GM19099 (cell line): ENCODE results near the gene MAGI1.

Experiments
- POLR2A ChIP-seq: IDR thresholded peaks from 3 replicates; pipeline ENCODE4 v1.6.1; 2011; ENCODE audit warnings: low read depth; ENCODE audit not compliant: insufficient read length; ENCODE audit errors: extremely low read depth

The MAGI1 gene

GRCh38 chr3:65526656-65527055 is 512.1 kb downstream of the MAGI1 start:
- TF ChIP-seq POLR2A: no peak

- TF ChIP-seq POLR2A: no peak
These were observed 514.1 kb downstream of the MAGI1 start for GRCh38 chr3:65524584-65524983.

- no peak for TF ChIP-seq POLR2A
These were observed 514.8 kb downstream of the MAGI1 start for GRCh38 chr3:65523878-65524277.

GRCh38 chr3:65521032-65521431 is 517.7 kb downstream of the MAGI1 start:
- TF ChIP-seq POLR2A: no peak

- TF ChIP-seq POLR2A: no peak
These were observed 521.7 kb downstream of the MAGI1 start for GRCh38 chr3:65516998-65517397.

GRCh38 chr3:65508750-65509422 is 529.8 kb downstream of the MAGI1 start:
- no peak for TF ChIP-seq POLR2A

- no peak for TF ChIP-seq POLR2A
These were observed 531.3 kb downstream of the MAGI1 start for GRCh38 chr3:65507437-65507836.

- no peak for TF ChIP-seq POLR2A
These were observed 534.9 kb downstream of the MAGI1 start for GRCh38 chr3:65503776-65504175.

GRCh38 chr3:65502526-65502925 is 536.2 kb downstream of the MAGI1 start:
- TF ChIP-seq POLR2A: no peak

- no peak for TF ChIP-seq POLR2A
These were observed 538.1 kb downstream of the MAGI1 start for GRCh38 chr3:65500398-65501306.

GRCh38 chr3:65497846-65498245 is 540.9 kb downstream of the MAGI1 start:
- TF ChIP-seq POLR2A: no peak

GRCh38 chr3:65497236-65497635 is 541.5 kb downstream of the MAGI1 start:
- TF ChIP-seq POLR2A: no peak

GRCh38 chr3:65493938-65494337 is 544.8 kb downstream of the MAGI1 start:
- TF ChIP-seq POLR2A: no peak

- no peak for TF ChIP-seq POLR2A
These were observed 545.3 kb downstream of the MAGI1 start for GRCh38 chr3:65493371-65493882.

GRCh38 chr3:65492249-65492648 is 546.5 kb downstream of the MAGI1 start:
- no peak for TF ChIP-seq POLR2A

GRCh38 chr3:65490114-65490513 is 548.6 kb downstream of the MAGI1 start:
- no peak for TF ChIP-seq POLR2A

GRCh38 chr3:65489253-65489652 is 549.5 kb downstream of the MAGI1 start:
- TF ChIP-seq POLR2A: no peak
